SKM-1 (cell line): ENCODE data around the gene CACNA1A.
A peak's percentile ranks its signal among the peaks of the same experiment; 100 is the strongest.

Source experiments
- DNase-seq: peaks from one replicate; lab custom pipeline; 2025; ENCODE audit not compliant: unreplicated experiment; lab: John Stamatoyannopoulos, UW

The CACNA1A gene

DNA sequence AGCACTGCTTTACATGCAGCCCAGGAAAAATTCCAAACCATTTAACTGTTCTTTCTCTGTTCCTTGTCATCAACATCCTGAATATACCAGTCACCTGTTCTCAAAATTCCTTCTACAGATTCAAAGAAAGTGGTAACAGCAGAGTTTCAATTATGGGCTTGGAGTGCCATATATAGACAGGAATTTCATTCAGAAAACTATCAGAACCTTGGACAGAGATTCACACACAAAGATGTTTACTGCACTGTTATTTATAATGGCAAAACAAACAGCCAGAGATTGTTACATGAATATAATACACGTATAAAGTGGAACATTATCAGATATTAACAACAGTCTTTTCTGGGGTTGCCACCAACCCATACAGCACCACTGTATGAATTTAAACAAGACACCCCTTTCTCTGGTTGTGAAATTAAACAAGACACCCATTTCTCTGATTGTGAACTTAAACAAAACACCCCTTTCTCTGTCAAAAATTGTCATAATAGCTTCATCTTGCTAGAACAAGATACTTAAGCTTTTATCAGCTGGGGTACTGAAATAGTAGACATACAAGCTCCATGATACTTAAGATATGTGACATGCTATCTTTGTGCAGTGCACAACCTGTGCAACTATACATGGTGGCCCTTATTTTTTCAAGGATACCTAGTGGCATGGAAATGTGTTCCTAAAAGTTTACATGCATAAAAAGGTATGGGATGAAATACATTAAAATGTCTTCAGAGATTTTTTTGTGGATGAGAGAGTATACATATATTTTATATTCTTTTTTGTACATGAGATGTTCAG lies 12.6 kb downstream of the CACNA1A start:
- no peak for DNase-seq

DNA sequence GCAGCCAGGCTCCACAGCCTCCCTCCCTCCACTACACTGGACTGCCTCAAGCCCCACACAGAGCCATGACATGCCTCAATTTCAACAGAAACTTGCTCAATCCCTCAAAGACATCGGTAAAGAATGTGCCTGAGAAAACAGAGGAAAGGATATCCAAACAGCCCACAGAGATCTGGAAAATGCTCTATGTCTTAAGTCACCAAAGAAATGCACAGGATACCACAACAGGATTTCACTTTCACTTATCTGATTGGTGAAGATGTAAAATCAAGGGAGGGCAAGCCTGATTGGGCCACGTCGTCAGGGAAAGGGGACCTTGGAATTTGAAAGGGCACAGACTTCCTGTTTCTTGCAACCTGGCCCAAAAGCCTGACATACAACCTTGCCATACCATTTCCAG lies 14.2 kb downstream of the CACNA1A start:
- no peak for DNase-seq

DNA sequence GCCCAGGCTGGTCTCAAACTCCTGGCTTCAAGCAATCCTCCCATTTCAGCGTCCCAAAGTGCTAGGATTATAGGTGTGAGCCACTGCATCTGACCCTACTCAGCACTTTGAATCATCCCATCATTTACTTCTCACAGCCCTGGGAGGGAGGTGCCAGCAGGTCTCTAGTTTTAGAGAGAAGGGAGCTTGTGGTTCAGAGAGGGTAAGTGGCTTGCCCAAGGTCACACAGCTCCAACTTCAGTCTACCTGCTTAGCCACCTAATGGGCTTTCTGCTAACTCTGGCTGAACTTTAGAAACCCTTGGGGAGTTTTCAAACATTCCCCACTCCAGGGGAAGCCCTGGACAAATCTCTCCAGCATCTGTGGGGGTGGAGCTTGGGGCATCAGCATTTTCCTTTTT lies 18.3 kb downstream of the CACNA1A start:
- DNase-seq, result no peak

DNA sequence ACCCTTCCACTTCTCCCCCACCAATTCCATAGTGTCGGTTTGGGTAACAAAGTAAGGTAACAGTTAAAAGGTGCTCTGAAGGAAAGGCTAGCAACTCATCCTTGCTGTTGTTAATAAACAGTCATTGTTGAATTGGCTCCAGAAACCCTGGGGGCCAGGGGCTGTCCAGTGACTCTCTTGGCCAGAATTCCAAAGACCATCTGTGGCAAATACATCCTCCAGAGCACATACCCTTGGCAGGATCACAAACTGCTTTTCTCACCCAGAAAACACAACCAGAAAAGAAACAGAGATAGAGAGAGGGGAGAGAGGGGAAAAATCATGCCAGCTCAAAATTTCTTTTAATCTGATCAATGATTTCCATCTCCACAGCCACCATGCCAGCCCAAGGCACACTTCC lies 22.1 kb downstream of the CACNA1A start:
- DNase-seq, result no peak

DNA sequence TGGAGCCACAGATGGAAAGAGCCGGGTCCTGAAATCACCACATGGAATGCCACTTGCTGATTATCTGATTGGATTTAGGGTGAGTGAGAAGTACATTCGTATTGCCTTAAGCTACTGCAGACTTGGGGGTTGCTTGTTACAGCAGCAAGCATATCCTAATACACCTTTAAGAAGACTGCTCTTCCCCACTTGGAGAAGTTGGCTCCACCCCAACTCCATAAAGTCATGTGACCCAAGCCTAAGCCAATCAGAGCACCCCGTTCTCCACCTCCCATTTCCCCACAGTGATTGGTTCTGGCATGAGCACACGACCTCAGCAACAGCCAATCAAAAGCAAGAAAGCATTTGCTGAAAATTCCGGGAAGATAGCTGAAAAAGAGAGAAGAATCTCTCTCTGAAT lies 23.1 kb downstream of the CACNA1A start:
- no peak for DNase-seq

DNA sequence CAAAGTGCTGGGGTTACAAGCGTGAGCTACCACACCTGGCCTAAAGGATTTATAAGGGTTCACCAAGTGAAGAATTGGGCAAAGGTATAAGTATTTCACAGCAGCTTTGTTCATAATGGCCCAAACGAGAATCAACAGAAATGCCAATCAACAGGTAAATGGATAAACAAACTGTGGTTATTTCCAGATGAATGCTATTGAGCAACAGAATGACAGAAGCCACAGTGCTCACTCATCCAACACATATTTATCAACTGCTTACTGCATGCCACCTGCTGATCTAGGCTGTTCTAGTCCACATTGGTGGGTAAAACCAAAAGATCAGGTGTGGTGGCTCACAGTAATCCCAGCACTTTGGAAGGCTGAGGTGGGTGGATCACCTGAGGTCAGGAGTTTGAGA lies 27.7 kb downstream of the CACNA1A start:
- DNase-seq, result no peak

DNA sequence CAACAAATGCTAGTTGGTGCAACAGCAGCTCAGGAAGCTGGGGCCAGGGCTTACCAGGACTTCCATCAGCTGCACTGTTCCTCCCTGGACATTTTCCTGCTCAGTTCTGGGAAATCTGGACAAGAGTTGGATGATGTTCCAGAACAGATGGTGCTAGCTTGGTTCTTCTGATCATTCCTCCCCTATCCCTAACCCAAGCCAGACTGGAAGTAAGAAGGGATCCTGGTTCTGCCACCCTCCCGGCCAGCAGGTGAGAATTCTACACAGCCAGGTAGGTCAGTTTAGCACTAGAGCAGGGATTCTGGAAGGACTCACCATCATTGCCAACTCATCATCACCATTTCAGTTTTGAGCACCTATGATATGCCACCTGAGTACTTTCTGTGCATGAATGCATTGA lies 30.2 kb downstream of the CACNA1A start:
- DNase-seq, result no peak

DNA sequence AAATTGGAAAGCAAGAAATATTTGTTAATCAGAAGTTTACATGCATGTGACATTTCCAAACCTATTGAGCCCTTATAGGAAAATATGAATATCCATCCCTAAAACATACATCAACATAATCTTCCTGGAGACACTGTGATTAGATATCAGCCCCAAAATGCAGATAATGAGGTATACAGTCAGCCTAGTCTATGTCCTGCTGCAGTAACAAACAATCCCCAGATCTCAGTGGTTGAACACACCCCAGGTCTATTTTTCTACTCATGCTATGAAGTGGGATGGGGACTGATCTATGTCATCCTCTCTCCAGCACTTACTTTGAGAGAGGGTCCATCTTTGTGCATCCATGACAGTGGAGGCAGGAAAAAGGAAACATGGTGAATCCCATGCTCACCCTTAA lies 31.2 kb downstream of the CACNA1A start:
- DNase-seq, result no peak

DNA sequence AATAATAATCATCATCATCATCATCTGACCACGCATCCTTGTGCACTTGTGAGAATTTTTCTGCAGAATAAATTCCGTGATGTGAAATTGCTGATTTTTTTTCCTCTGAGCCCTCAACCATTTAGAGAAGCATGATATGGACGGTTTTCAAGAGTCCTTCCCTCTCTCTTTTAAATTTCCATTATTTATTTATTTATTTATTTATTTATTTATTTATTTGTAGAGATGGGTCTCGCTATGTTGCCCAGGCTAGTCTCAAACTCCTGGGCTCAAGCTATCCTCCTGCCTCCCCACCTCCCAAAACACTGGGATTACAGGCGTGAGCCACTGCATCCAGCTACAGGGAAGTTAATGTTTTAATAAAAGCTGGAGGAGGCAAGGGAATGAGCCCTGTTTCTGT lies 39.6 kb downstream of the CACNA1A start:
- no peak for DNase-seq

DNA sequence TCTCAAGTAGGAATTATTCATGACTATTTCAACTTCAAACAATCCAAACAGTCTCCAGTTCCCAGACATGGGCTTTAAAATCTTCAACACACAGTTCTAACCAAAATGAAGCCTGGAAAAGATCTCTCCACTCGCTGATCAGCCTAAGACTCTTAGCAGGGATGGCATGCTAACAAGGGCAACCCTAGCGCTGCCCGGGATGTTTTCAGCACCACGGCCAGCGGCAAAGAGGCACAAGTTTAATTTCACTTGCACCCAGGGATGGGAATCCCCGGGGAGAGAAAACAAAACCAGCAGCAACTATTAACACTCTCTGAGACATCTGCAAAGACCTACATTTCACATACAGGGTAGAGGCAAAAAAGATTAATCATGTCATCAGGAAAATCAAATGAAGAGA lies 43.0 kb downstream of the CACNA1A start:
- no peak for DNase-seq

DNA sequence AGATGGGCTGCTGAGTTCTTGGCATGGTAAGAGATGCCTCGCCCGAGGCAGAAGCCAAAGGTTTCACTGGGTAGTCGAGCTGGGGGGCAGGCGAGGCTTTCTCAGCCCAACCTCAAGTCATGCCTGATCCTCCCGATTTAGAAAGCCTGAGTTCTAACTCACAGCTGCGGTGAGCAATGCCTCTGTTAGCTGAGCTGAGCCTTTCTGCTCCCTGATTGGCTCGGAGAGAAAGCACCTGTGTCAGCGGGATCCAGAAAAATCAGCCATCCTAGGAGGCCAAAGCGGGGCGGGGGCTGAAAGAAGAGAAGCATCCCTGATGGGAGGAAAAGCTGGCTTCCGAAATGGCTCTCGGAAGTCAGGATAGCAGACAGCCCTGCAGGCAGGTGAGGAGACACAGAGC lies 44.7 kb downstream of the CACNA1A start:
- DNase-seq, result no peak

DNA sequence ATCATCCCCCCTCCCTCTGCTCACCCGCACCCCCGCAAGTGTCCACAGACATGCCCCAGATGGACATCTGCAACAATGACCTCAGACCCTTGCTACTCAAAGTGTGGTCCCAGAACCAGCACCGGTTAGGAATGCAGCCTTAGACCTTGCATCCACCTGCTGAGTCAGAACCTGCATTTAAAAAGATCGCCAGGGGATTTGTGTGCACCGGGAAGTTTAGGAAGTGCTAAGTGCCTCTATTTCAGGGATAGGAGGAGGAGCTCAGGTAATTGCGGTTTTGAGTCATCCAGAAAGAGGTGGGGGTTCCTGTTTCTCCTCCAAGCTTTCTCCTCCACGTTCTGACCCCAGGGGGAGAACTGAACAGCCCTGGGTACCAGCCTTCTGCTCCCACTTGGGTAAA lies 46.2 kb downstream of the CACNA1A start:
- no peak for DNase-seq

DNA sequence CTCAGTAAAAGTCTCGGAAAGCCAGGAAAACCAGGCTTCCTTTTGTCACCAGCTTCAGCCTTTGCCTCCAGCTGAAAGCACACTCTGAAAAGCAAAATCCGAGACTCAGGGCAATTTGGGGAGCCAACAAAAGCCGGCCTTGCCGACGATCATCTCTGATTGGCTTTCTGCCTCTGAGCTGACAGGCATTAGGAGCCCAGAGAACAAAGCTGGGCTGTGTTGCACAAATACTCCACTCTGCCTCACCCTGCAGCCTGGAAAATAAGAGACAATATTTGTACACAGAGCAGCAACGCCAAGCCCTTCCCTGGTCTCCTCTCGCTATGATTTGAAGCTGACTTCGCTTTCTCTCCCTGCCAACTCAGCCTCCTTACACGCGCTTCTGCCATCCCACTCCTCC lies 46.9 kb downstream of the CACNA1A start:
- DNase-seq, result no peak

DNA sequence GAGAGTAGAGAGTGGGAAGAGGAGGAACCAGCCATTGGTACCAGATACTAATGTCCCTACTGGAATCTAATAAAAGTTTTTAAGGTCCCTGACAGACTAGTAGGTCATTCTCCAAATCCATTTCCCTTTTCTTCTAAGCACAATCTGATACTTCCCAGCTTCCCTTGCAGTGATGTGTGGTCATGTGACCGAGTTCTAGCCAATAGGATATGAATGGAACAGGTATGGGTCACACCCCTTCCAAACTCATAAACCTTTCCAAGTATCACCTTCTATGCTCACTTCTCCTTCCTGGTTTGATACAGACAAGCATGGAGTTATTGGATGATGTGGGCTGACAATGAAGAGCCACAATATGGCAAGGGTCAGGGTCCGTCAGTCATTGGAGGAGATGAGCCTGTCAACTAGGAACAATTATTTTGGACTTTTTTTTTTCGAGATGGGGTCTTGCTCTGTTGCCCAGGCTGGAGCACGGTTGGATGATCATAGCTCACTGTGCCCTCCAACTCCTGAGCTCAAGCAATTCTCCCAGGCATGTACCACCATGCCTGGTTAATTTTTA lies 54.8 kb downstream of the CACNA1A start:
- DNase-seq, result no peak

DNA sequence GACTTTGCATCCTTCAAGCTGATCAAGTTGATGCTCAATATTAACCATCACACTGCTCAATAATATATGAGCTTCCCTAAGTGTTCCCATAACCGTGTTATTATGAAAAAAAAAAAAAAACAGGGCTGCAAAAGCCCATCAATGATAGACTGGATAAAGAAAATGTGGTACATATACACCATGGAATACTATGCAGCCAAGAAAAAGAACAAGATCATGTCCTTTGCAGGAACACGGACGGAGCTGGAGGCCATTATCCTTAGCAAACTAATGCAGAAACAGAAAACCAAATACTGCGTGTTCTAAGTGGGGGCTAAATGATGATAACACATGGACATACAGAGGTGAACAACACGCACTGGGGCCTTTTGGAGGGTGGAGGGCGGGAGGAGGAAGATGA lies 58.3 kb downstream of the CACNA1A start:
- no peak for DNase-seq

DNA sequence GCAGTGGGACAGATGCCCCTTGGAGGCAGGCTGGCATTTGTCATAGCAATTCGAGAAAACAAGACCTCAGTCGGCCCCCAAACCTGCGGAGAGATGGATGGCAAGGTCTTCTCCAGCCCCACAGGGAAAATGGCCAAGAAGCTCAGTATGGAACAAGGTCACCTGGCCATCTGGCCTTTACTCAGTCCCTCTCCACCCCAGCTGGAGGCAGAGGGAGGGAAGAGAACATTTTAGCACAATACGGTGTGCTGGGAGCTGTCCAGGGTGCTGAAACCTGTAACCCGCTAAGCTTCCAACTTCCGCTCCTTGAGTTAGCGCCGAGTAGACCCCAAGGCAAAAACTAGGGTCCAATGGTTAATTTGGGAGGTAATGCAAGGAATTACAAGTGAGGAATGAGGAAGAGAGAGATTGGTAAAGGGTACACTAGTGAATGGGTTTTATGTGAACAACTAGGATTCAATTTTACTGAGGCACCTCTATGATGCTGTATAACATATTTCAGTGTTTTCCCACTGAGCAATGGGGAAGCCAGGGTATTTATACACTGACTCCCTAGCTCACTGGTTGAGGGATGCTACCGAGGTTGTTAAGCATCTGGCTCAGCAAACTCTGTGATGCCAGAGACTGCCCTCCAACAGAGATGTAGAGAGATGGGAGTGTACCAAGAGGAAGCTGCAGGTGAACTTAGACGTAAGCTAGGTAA lies 64.3 kb downstream of the CACNA1A start:
- no peak for DNase-seq

DNA sequence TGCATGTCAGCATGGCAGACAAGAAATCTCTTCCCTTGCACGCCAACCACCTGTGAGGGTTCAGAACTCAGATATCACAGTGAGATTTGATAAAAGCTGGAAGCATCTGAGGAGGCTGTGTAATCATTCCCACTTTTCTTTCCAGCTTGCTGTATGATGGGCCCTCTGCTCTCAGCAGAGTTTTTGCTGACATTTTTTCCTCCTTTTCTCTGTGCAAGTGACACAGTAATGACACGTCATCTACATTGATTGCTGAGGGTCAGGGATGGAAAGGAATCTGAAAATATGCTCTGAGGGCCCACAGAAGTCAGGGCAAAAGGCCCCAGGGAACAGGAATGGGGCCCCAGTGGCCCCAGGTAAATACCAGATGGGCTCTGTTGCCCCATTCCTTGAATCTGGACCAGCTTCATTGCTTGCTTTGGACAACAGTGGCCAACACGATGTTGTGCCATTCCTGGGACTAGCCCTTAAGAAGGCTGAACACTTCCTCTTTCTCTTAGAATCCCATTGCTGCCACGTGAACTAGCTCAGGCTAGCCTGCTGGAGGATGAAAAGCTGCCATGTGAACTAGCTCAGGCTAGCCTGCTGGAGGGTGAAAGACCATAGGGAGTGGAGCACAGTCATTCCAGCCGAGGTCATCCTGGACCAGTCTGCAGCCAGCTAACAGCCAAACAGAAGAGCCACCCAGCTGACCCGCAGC lies 68.2 kb downstream of the CACNA1A start:
- DNase-seq, result no peak

DNA sequence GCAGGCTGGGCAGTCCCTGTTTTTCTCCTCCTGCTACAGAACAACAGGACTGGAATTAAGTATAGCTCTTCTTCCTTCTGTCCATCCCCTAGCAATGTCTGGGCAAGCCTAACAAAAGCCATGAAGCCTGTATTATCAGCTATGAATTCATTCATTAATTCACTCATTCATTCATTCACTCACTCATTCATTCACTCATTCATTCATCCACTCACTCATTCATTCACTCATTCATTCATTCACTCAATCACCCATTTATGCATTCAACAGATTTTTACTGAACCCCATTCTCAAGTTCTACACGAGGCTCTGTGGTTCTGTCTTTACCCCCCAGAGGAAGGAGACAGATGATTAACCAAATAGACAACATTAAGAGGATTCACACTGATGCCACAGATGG lies 69.9 kb downstream of the CACNA1A start:
- DNase-seq, result no peak

DNA sequence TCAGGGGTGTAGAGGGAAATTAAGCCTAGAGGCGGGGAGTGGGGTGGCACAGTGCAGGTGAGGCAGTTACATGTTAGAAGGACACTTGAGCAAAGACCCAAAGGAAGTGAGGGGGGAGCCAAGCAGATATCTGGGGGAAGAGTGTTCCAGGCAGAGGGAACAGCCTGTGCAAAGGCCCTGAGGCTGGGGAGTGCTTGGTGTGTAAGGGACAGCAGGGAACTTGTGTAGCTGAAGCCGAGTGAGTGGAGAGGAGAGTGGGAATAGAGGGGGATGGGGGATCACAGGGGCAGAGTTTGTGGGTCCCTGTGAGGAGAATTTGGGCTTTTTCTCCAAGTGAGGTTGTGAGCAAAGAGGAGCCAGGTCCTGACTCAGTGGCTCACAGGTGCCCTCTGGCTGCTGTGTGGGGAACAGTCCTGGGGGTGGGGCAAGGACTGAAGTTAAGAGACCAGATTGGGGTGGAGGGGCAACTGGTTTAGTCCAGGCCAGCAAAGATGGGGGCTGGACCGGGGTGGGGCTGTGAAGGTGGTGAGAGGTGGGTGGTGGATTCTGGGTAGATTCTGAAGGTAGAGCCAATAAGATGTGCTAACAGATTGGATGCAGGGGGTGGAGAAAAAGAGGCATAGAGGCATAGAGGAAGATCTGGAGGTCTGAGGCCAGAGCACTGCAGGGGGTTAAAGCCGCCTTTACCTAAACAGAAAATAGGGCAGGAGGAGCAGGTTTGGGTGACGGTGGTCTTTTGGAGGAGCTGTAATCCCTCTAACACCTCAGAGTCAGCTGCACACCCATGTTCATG lies 75.3 kb downstream of the CACNA1A start:
- no peak for DNase-seq

DNA sequence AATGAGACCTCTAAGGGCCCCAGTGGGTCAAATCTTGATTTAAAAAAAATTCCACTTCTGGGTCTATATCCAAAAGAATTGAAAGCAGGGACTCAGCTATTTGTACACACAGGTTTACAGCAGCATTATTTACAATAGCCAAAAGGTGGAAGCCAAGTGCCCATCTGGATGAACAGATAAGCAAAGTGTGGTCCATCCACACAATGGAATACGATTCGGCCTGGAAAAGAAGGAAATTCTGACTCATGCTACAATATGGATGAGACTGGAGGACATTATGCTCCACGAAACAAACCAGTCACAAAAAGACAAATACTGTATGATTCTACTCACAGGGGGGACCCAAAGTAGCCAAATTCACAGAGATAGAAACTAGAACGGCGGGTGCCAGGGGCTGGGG lies 76.7 kb downstream of the CACNA1A start:
- no peak for DNase-seq

DNA sequence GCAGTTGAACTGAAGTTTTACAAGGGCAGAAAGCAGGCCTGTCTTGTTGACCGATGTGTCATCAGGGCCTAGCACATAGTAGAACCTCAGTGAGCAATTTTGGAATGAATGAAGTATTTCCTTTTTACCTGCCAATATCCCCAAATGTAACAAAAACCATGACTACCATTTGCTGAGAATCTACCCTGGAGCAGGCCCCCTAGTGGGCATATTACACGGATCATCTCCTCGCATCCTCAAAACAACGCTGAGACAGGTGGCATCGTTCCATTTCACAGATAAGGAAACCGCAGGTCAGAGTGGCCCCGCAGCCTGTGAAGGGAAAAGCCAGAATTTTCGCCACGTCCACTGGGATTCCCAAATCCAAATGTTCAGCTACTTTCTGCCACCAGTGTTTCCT lies 77.9 kb downstream of the CACNA1A start:
- DNase-seq, result peak; percentile 7
